HG03565 (cell line): Measurements from ENCODE around the gene ZNF585A.

Source experiments
- ATAC-seq: cut with Tn5 transposase; IDR thresholded peaks from one replicate; pipeline ENCODE4 v1.9.1; 2021; ENCODE audit warnings: mild to moderate bottlenecking, moderate library complexity; ENCODE audit not compliant: unreplicated experiment

ZNF585A gene

DNA sequence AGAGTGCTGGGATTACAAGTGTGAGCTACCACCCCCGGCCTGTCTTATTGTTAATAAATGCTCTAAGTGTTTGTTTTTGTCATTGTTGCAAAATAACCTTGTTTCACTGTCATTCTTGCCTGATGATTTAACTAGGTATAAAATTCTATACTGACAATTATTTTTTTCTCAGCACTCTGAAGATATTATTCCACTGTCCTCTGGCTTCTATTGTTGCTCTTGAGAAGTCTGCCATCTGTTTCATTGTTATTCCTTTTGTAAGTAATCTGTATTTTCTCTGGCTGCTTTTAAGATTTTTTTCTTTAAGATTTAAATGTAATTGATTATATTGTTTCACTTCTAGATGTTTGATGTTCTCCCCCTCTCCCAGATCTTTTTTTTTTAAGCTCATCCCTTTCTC lies 76.6 kb downstream of the ZNF585A start:
- no peak for ATAC-seq
